ENCODE results near the gene KCNJ10.

DNA sequence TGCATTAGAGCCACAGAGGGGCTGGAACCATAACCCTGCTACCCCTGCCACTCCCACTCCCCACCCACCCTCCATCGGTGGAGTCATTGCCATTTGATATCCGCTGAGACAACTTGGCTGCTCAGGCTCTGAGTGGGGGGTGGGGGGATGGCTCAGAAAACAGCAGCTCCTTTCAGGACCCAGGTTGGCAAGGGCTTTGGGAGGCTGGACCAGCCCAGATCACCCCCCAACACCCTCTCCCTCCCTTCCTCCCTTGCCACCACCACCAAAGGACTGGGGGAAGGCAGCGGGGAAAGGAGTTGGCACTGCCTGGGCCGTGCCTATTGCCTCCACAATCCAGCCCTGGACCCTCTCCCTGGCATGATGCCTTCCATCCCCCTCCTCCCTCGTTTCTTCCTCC is 1.7 kb downstream of the KCNJ10 start:
- TF ChIP-seq ZNF70 (CRISPR knock-in tag; IDR thresholded peaks at IDR 0.05): no peak
- TF ChIP-seq, protein P1, sequence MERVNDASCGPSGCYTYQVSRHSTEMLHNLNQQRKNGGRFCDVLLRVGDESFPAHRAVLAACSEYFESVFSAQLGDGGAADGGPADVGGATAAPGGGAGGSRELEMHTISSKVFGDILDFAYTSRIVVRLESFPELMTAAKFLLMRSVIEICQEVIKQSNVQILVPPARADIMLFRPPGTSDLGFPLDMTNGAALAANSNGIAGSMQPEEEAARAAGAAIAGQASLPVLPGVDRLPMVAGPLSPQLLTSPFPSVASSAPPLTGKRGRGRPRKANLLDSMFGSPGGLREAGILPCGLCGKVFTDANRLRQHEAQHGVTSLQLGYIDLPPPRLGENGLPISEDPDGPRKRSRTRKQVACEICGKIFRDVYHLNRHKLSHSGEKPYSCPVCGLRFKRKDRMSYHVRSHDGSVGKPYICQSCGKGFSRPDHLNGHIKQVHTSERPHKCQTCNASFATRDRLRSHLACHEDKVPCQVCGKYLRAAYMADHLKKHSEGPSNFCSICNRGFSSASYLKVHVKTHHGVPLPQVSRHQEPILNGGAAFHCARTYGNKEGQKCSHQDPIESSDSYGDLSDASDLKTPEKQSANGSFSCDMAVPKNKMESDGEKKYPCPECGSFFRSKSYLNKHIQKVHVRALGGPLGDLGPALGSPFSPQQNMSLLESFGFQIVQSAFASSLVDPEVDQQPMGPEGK (CRISPR knock-in tag; IDR thresholded peaks at IDR 0.05; ENCODE audit: borderline replicate concordance): no peak
- TF ChIP-seq, protein P2, sequence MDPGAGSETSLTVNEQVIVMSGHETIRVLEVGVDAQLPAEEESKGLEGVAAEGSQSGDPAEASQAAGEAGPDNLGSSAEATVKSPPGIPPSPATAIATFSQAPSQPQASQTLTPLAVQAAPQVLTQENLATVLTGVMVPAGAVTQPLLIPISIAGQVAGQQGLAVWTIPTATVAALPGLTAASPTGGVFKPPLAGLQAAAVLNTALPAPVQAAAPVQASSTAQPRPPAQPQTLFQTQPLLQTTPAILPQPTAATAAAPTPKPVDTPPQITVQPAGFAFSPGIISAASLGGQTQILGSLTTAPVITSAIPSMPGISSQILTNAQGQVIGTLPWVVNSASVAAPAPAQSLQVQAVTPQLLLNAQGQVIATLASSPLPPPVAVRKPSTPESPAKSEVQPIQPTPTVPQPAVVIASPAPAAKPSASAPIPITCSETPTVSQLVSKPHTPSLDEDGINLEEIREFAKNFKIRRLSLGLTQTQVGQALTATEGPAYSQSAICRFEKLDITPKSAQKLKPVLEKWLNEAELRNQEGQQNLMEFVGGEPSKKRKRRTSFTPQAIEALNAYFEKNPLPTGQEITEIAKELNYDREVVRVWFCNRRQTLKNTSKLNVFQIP (CRISPR knock-in tag; IDR thresholded peaks at IDR 0.05; ENCODE audit: borderline replicate concordance, low read depth): no peak
- TF ChIP-seq ZC3H10 (CRISPR knock-in tag; IDR thresholded peaks at IDR 0.05): no peak
- TF ChIP-seq, protein P3, sequence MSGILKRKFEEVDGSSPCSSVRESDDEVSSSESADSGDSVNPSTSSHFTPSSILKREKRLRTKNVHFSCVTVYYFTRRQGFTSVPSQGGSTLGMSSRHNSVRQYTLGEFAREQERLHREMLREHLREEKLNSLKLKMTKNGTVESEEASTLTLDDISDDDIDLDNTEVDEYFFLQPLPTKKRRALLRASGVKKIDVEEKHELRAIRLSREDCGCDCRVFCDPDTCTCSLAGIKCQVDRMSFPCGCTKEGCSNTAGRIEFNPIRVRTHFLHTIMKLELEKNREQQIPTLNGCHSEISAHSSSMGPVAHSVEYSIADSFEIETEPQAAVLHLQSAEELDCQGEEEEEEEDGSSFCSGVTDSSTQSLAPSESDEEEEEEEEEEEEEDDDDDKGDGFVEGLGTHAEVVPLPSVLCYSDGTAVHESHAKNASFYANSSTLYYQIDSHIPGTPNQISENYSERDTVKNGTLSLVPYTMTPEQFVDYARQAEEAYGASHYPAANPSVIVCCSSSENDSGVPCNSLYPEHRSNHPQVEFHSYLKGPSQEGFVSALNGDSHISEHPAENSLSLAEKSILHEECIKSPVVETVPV (CRISPR knock-in tag; IDR thresholded peaks at IDR 0.05): no peak
- TF ChIP-seq ARNTL (CRISPR knock-in tag; IDR thresholded peaks at IDR 0.05; ENCODE audit: borderline replicate concordance, low read depth): no peak
- TF ChIP-seq ZFP3 (CRISPR knock-in tag; IDR thresholded peaks at IDR 0.05): no peak
- TF ChIP-seq ISL1 (CRISPR knock-in tag; IDR thresholded peaks at IDR 0.05): no peak
- TF ChIP-seq ZFP30 (CRISPR knock-in tag; IDR thresholded peaks at IDR 0.05): no peak
- no peak for TF ChIP-seq CSDC2 (CRISPR knock-in tag; IDR thresholded peaks at IDR 0.05)
